GM18526 (cell line): ENCODE measurements around the gene FLNB.

Source experiments
- POLR2A ChIP-seq: IDR thresholded peaks from 3 replicates; pipeline ENCODE4 v1.6.1; 2011; ENCODE audit not compliant: insufficient read length; ENCODE audit errors: extremely low read depth

Gene FLNB

GRCh38 chr3:58084788-58085543 lies 76.7 kb downstream of the FLNB start:
- TF ChIP-seq POLR2A = no peak

- TF ChIP-seq POLR2A = no peak
Observed at GRCh38 chr3:58085616-58086015, 77.4 kb downstream of the FLNB start.

GRCh38 chr3:58088501-58088900 lies 80.3 kb downstream of the FLNB start:
- no peak for TF ChIP-seq POLR2A

DNA sequence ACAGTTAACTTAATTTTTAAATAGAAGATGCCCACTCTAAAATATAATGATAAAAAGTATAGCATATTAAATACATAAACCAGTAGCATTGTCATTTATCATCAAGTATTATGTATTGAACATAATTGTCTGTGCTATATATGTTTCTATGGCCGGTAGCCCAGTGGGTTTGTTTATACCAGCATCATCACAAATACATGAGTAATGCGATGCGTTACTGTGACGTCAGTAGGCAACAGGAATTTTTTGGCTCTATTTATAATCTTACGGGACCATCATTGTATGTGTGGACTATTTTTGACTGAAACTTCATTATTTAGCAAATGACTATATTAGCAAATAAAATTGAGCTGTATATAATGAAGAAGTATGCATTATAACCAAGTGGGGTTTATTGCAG lies 82.1 kb downstream of the FLNB start:
- TF ChIP-seq POLR2A = no peak

DNA sequence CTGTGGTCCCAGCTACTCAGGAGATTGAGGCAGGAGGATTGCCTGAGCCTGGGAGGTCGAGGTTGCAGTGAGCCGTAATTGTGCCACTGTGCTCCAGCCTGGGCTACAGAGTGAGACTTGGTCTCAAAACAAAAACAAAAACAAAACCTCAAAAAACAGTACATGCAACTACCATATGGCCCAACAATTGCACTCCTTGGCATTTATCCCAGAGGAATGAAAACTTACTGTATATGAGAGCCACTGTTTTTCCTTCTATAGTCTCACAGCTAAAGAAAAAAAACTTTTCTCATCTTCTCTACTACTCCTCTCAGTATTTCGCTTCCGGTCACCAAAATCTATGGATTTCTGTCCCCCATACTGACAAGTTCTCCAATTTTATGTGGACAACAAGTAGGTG lies 84.3 kb downstream of the FLNB start:
- TF ChIP-seq POLR2A = no peak

- no peak for TF ChIP-seq POLR2A
Observed at GRCh38 chr3:58093574-58094195, 85.5 kb downstream of the FLNB start.

GRCh38 chr3:58094657-58095056 lies 86.4 kb downstream of the FLNB start:
- TF ChIP-seq POLR2A = no peak

DNA sequence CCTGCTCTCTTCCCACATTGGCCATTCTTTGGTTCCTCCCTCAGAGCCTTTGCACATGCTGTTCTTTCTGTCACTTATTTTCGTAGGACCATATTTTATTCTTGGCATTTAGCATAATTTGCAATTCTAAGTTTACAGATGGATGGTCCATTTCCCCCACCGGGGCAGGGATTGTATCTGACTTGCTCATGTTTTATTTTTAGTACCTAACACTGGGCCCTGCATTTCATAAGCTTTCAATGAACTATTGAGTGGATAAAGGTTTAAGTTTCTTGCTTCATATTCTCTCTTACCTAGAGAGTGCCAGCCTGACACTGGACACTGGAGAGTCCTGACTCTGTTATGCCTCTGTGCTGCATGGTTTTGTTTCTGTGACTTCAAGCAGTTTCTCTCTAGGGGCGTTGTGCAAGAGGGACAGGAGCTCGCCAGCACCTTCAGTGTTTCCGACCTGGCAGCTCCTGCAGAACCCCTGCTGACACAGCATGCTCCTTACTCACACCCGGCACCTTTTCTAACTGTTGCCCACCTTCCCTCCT lies 87.4 kb downstream of the FLNB start:
- no peak for TF ChIP-seq POLR2A

DNA sequence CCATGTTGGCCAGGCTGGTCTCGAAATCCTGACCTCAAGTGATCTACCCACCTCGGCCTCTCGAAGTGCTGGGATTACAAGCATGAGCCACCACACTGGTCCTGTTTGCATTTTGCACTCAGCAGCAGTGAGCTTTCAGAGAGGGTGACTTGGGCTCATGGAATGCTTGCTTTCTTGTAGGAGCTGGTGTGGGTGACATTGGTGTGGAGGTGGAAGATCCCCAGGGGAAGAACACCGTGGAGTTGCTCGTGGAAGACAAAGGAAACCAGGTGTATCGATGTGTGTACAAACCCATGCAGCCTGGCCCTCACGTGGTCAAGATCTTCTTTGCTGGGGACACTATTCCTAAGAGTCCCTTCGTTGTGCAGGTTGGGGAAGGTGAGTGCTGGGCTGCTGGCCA lies 90.3 kb downstream of the FLNB start:
- TF ChIP-seq POLR2A = no peak

- no peak for TF ChIP-seq POLR2A
Observed at GRCh38 chr3:58099865-58100264, 91.6 kb downstream of the FLNB start.

- TF ChIP-seq POLR2A = no peak
Observed at GRCh38 chr3:58101499-58102389, 93.5 kb downstream of the FLNB start.

- TF ChIP-seq POLR2A = no peak
Observed at GRCh38 chr3:58102390-58102750, 94.1 kb downstream of the FLNB start.

DNA sequence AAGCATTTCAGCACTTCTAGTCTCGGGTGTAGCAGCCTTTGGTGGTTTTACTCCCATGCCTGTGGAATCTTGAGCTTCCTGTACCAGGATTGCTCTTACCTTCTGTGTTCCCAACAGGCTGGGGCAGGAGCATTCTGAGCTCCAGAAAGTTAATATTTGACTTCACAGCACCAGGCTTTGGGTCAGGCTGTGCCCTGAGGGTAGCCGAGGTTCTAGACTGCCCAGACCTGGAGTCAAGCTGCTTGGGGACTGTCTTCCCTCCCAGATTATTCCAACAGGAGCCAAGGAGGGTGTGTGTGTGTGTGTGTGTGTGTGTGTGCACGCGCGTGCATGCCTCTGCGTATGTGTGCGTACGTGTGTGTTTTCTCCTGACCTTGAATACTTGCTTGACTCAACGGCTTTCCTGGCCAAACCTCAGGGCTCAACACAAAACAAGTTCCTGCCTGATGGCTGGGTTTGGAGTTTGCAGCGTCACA lies 94.8 kb downstream of the FLNB start:
- no peak for TF ChIP-seq POLR2A

DNA sequence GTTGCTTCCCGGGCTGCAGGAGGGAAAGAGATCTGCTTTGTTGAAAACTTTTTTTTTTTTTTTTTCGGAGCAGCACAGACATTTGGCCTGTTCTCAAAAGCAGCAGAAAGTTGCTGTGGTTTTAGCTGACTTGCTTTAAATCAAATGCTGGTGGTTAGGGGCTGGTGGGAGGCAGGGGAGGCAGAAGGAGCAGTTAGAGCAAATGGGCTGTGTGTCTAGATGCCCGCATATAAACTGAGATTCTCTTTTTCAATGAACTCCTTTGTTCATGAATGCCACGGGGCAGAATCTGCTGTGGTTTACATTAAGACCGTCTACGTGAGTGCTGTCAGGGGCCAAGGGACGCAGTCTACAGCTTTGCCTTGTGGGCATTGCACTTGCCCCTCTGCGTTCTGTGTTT lies 95.9 kb downstream of the FLNB start:
- no peak for TF ChIP-seq POLR2A

GRCh38 chr3:58104712-58105111 lies 96.5 kb downstream of the FLNB start:
- no peak for TF ChIP-seq POLR2A
